C4-2B (cell line): Measurements from ENCODE around the gene KRT17.

Experiments
- ZFX ChIP-seq: fragments of 450-650 bp; IDR thresholded peaks from 2 replicates; pipeline ENCODE4 v1.6.1; 2017
- TF ChIP-seq, protein P1 (sequence below): fragments of 450-650 bp; conservative IDR thresholded peaks from 2 replicates; pipeline ENCODE4 v1.5.1; 2017; ENCODE audit warnings: mild to moderate bottlenecking

DNA sequence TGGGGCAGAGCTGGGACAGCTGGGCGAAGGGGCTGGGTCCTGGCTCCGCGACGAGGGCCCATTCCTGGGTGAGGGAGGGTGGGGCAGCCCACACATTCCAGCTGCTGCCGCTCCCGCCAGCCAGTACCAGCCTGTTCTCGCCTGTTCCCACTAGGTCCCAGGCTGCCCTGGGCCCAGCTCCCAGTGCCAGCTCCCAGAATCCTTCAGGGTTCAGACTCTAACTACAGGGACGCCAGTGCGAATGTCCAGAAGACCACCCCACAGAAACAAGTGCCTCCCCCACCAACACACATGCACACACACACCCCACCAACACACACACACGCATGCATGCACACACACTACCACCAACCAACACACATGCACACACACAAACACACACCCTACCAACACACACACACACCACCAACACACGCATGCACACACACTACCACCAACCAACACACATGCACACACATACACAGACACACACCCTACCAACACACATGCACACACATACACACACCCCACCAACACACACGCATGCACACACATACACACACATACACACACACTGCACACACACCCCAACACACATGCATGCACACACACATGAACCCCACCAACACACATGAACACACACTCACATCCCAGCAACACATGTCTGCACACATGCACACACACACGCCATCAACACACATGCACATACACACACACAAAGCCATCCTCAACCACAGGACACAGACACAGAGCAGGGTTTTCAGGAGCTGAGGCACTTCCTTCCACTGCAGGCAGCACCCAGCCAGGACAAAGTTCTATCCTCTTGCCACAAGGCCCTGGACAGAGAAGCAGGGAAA lies 27.5 kb upstream of the KRT17 start:
- TF ChIP-seq, protein P1, sequence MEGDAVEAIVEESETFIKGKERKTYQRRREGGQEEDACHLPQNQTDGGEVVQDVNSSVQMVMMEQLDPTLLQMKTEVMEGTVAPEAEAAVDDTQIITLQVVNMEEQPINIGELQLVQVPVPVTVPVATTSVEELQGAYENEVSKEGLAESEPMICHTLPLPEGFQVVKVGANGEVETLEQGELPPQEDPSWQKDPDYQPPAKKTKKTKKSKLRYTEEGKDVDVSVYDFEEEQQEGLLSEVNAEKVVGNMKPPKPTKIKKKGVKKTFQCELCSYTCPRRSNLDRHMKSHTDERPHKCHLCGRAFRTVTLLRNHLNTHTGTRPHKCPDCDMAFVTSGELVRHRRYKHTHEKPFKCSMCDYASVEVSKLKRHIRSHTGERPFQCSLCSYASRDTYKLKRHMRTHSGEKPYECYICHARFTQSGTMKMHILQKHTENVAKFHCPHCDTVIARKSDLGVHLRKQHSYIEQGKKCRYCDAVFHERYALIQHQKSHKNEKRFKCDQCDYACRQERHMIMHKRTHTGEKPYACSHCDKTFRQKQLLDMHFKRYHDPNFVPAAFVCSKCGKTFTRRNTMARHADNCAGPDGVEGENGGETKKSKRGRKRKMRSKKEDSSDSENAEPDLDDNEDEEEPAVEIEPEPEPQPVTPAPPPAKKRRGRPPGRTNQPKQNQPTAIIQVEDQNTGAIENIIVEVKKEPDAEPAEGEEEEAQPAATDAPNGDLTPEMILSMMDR: no peak
- TF ChIP-seq ZFX: no peak
